Retinal pigment epithelial cell (primary cell): ENCODE data around the gene WDR11.

Experiments used
- DNase-seq: peaks from one replicate; pipeline ENCODE4 v3.0.0-alpha.2; 2010; ENCODE audit warnings: low read depth
- H3K4me3 ChIP-seq: 2 replicates; pipeline ENCODE4 v1.5.1; 2011; ENCODE audit warnings: mild to moderate bottlenecking, low read length, control low read depth, moderate library complexity
- CTCF ChIP-seq: conservative IDR thresholded peaks from 2 replicates; pipeline ENCODE4 v1.5.1; 2011; ENCODE audit warnings: low read depth, low read length, control low read depth, inconsistent platforms

The WDR11 gene

GRCh38 chr10:120841522-120842189, 9.5 kb upstream of the WDR11 start:
- DNase-seq: no peak
- H3K4me3 ChIP-seq: no peak overlapping the region
- TF ChIP-seq CTCF: no peak

GRCh38 chr10:120854388-120854787, 3.2 kb downstream of the WDR11 start:
- no peak for TF ChIP-seq CTCF
- H3K4me3 ChIP-seq: no peak overlapping the region
- DNase-seq: no peak

- no peak overlapping the region for H3K4me3 ChIP-seq
- TF ChIP-seq CTCF: no peak
- no peak for DNase-seq
Measured at GRCh38 chr10:120861178-120861855, 10.2 kb downstream of the WDR11 start.

GRCh38 chr10:120873741-120874140, 22.6 kb downstream of the WDR11 start:
- H3K4me3 ChIP-seq: no peak overlapping the region
- no peak for DNase-seq
- no peak for TF ChIP-seq CTCF

GRCh38 chr10:120883071-120883470, 31.9 kb downstream of the WDR11 start:
- H3K4me3 ChIP-seq: no peak overlapping the region
- no peak for TF ChIP-seq CTCF
- DNase-seq: no peak

- DNase-seq: no peak
- H3K4me3 ChIP-seq: no peak overlapping the region
- no peak for TF ChIP-seq CTCF
Measured at GRCh38 chr10:120887482-120887881, 36.3 kb downstream of the WDR11 start.

- DNase-seq: no peak
Measured at GRCh38 chr10:120891365-120891764, 40.2 kb downstream of the WDR11 start.

More at GRCh38 chr10:120891365-120891764, 40.2 kb downstream of the WDR11 start:
- H3K4me3 ChIP-seq: no peak overlapping the region
- TF ChIP-seq CTCF: no peak
